Smooth muscle cell (in vitro differentiated cells): ENCODE results near the gene PIP4K2A. TPM values are rescaled to one million over a fixed set of nuclear protein-coding genes. Genes with fewer than 3 reads are reported as not detected.

Experiments used
- DNase-seq: peaks from one replicate; lab custom pipeline; 2025; ENCODE audit not compliant: unreplicated experiment; lab: John Stamatoyannopoulos, UW
- H2AFZ ChIP-seq: fragments of 200-600 bp; sonication (generic); 2 replicates; pipeline ENCODE4 v1.6.0; 2016; ENCODE audit warnings: antibody characterized with exemption, low read depth, mild to moderate bottlenecking
- H3F3A ChIP-seq: fragments of 200-600 bp; sonication (generic); 2 replicates; pipeline ENCODE4 v1.6.0; 2017; ENCODE audit warnings: antibody characterized with exemption, low read depth
- H3K27ac ChIP-seq: fragments of 200-600 bp; sonication (generic); 2 replicates; pipeline ENCODE4 v1.5.1; 2016; ENCODE audit warnings: low read depth, mild to moderate bottlenecking
- H3K27me3 ChIP-seq: fragments of 200-600 bp; sonication (generic); 2 replicates; pipeline ENCODE4 v1.6.1; 2016; ENCODE audit warnings: low read depth, mild to moderate bottlenecking
- H3K36me3 ChIP-seq: fragments of 200-600 bp; sonication (generic); 2 replicates; pipeline ENCODE4 v1.5.1; 2016; ENCODE audit warnings: low read depth
- H3K4me1 ChIP-seq: fragments of 200-600 bp; sonication (generic); 2 replicates; pipeline ENCODE4 v1.5.1; 2016; ENCODE audit warnings: low read depth
- H3K4me2 ChIP-seq: fragments of 200-600 bp; sonication (generic); 2 replicates; pipeline ENCODE4 v1.6.0; 2016; ENCODE audit warnings: mild to moderate bottlenecking
- H3K4me3 ChIP-seq: fragments of 200-600 bp; sonication (generic); 2 replicates; pipeline ENCODE4 v1.5.1; 2016; ENCODE audit warnings: mild to moderate bottlenecking
- H3K79me2 ChIP-seq: fragments of 200-600 bp; sonication (generic); 2 replicates; pipeline ENCODE4 v1.6.0; 2016; ENCODE audit warnings: low read depth, mild to moderate bottlenecking
- H3K9ac ChIP-seq: fragments of 200-600 bp; sonication (generic); 2 replicates; pipeline ENCODE4 v1.6.0; 2016; ENCODE audit warnings: low read depth
- H3K9me3 ChIP-seq: fragments of 200-600 bp; sonication (generic); replicated peaks from 2 replicates; pipeline ENCODE4 v1.5.1; 2016; ENCODE audit warnings: low read depth
- H4K20me1 ChIP-seq: fragments of 200-600 bp; sonication (generic); 2 replicates; pipeline ENCODE4 v1.6.0; 2016; ENCODE audit warnings: low read depth
- WGBS: methylation state at CpG from one replicate; pipeline ENCODE4 v1.1.7; 2016; ENCODE audit warnings: low lambda C conversion rate; 5-methylcytosine and 5-hydroxymethylcytosine counted together
- polyA plus RNA-seq: library from polyadenylated mRNA; unstranded; fragments of >200 nt; fragmentation: Nextera tagmentation; extraction: Ambion mirVana; gene quantifications from 2 replicates; pipeline ENCODE4 v1.2.1, GENCODE V29; 2016
- total RNA-seq: library from RNA; depleted of rRNA; stranded (reverse); fragments of >200 nt; gene quantifications from 2 replicates; pipeline ENCODE4 v1.2.3, GENCODE V29; 2014
- TF ChIP-seq, protein P1 (sequence below): fragments of 200-600 bp; sonication (generic); IDR thresholded peaks from 2 replicates; pipeline ENCODE4 v1.5.1; 2017; ENCODE audit warnings: borderline replicate concordance, mild to moderate bottlenecking, antibody characterized with exemption; ENCODE audit not compliant: insufficient read depth, poor library complexity, severe bottlenecking

Gene PIP4K2A
- total and polyA plus RNA-seq, 2 experiments from 2014 or later: 7.5 to 8.9 TPM

GRCh38 chr10:22737587-22737986 lies 23.2 kb upstream of the PIP4K2A start:
- DNase-seq: no peak
- no peak overlapping the region for H2AFZ ChIP-seq
- no peaks in the 10 kb centered on the region for H3K36me3 ChIP-seq
- H3K4me2 ChIP-seq: no peak overlapping the region
- no peaks in the 10 kb centered on the region for H4K20me1 ChIP-seq
- H3K9me3 ChIP-seq: no peaks in the 10 kb centered on the region
- peaks cover 4% of the 10 kb centered on the region for H3K4me1 ChIP-seq
- no peaks in the 10 kb centered on the region for H3K79me2 ChIP-seq
- peak overlapping the region; percentile 27 for H3K27ac ChIP-seq
- H3K27me3 ChIP-seq: no peaks in the 10 kb centered on the region
- TF ChIP-seq, protein P1, sequence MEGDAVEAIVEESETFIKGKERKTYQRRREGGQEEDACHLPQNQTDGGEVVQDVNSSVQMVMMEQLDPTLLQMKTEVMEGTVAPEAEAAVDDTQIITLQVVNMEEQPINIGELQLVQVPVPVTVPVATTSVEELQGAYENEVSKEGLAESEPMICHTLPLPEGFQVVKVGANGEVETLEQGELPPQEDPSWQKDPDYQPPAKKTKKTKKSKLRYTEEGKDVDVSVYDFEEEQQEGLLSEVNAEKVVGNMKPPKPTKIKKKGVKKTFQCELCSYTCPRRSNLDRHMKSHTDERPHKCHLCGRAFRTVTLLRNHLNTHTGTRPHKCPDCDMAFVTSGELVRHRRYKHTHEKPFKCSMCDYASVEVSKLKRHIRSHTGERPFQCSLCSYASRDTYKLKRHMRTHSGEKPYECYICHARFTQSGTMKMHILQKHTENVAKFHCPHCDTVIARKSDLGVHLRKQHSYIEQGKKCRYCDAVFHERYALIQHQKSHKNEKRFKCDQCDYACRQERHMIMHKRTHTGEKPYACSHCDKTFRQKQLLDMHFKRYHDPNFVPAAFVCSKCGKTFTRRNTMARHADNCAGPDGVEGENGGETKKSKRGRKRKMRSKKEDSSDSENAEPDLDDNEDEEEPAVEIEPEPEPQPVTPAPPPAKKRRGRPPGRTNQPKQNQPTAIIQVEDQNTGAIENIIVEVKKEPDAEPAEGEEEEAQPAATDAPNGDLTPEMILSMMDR: no peak
- H3K9ac ChIP-seq: no peak overlapping the region
- H3F3A ChIP-seq: no peaks in the 10 kb centered on the region
- no peak overlapping the region for H3K4me3 ChIP-seq
- 56% methylated on average over 1 of the region's 1 CpG for whole genome bisulfite sequencing

GRCh38 chr10:22736134-22736533 lies 21.8 kb upstream of the PIP4K2A start:
- Histone ChIP-seq H3K4me3 (no peak overlapping the region), H3F3A (no peaks in the 10 kb centered on the region), H3K4me1 (peaks cover 4% of the 10 kb centered on the region), H2AFZ (no peak overlapping the region), H3K4me2 (no peak overlapping the region), H3K79me2 (no peaks in the 10 kb centered on the region), H3K27ac (peak overlapping the region; percentile 12), H3K36me3 (no peaks in the 10 kb centered on the region), H3K27me3 (no peaks in the 10 kb centered on the region), H3K9ac (no peak overlapping the region), H3K9me3 (no peaks in the 10 kb centered on the region), H4K20me1 (no peaks in the 10 kb centered on the region)
- DNase-seq: no peak
- TF ChIP-seq, protein P1: no peak

- Histone ChIP-seq H3K4me3 (no peak overlapping the region), H4K20me1 (no peaks in the 10 kb centered on the region), H3K4me2 (no peak overlapping the region), H3K4me1 (peaks cover 4% of the 10 kb centered on the region), H3K79me2 (no peaks in the 10 kb centered on the region), H3K27me3 (no peaks in the 10 kb centered on the region), H3K27ac (no peak overlapping the region), H3F3A (no peaks in the 10 kb centered on the region), H2AFZ (no peak overlapping the region), H3K9me3 (no peaks in the 10 kb centered on the region), H3K9ac (no peak overlapping the region), H3K36me3 (no peaks in the 10 kb centered on the region)
- TF ChIP-seq, protein P1: no peak
- no peak for DNase-seq
- WGBS: 65% methylated on average over 3 of the region's 3 CpGs
Measured at GRCh38 chr10:22733992-22734391, 19.6 kb upstream of the PIP4K2A start.

GRCh38 chr10:22727663-22728062 lies 13.3 kb upstream of the PIP4K2A start:
- TF ChIP-seq, protein P1: no peak
- Histone ChIP-seq H3K9me3 (no peaks in the 10 kb centered on the region), H3K27ac (no peak overlapping the region), H2AFZ (no peak overlapping the region), H3K36me3 (no peaks in the 10 kb centered on the region), H3K9ac (no peak overlapping the region), H3K4me1 (no peaks in the 10 kb centered on the region), H3K4me2 (no peak overlapping the region), H3K79me2 (no peaks in the 10 kb centered on the region), H3K4me3 (no peak overlapping the region), H4K20me1 (no peaks in the 10 kb centered on the region), H3F3A (no peaks in the 10 kb centered on the region), H3K27me3 (no peaks in the 10 kb centered on the region)
- no peak for DNase-seq
- WGBS: 88% methylated on average over 3 of the region's 3 CpGs
